ENCODE measurements around the gene PGM1.

Gene PGM1

DNA sequence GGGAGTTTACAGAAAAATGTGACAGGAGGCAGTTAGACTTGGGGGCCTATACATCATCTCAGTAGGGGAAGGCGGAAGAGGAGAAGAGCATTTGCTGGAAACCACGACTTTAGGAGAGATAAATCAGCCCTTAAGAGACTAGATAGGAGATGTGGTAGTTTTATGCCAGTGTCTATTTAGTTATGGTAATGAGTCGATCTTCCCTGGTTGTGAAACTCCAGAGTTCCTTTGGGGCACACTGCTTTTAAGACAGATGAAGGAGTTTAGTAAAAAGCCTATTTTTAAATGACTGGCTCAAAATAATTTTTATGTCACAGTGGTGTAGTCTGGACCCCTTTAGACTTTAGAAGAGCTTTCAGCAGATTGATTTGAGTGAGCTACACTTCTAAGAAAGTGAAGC lies 7.8 kb downstream of the PGM1 start:
- no peak for DNase-seq (ENCODE audit: low spot score)

DNA sequence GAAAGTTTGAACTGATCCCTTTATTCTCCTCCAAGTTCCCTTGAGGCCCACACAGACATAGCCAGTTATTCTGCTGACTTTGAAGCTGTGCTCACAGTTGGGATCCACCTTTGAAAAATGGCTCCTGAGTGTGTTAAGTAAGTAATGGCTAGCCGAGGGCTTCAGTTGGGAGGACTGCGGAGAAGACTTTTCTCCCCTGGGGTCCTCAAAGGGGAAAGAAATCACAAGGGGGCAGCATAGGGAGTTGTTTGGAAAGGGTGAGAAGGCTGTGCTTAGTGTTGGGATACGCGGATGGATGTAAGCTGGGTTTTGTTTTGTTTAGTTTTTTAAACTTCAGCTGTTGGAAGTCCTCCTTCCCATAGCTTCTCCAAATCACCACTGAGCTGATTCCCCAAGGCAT lies 8.3 kb downstream of the PGM1 start:
- DNase-seq (ENCODE audit: low spot score), result no peak

DNA sequence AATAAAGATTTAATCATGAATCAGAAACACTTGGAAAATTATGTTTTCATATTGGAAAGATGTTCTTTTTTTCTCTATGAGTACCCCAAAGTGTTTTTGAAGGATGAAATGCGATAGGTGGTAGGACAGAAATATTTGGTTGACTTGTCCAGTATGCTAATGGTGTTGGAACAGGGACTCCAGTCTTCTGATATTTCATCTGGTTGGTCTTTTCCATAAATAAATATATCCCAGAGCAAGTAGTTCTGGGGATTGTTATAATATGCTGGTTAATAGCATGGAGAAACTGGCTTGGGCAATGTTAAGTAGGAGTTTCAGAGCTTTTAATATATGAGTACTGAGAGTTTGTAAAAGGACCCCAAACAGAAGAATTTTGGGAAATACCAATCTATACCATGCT lies 8.7 kb downstream of the PGM1 start:
- no peak for DNase-seq (ENCODE audit: low spot score)

DNA sequence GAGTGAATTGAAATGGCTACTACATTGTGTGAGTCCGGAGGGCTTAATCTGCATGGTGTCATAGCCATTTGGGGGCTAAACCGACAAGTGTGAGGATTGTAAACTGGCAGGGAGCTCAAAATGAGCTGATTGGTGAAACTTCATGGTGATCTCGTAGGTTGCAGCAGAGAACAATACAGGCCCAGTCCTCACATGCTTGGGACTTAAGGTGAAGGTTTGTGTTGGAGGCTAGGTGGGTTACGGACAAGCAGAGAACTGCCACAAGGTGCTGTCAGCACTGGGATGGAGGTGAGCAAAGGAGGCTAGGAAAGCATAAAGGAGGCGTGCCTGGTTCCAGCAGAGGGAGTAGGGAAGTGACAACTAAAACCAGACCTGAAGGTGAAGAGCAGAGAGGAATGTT lies 9.4 kb downstream of the PGM1 start:
- no peak for DNase-seq (ENCODE audit: low spot score)

DNA sequence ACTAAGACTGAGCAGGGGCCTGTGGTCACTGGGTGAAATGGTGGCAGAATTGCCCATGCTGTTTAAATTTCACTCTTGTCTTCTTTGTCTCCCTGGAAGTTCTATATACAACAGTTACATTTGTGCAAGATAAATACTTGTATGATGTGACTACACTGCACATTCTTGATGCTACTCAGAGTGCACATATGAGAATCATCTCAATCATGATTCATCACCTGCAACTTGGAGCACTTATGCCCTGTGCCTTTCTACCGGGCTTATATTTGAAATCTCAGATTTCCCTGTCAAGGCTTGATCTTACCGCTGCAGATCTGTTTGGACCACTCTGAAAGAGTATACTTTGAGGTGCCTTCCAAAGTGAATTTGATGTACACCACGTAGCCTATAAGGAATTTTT lies 10.6 kb downstream of the PGM1 start:
- DNase-seq (ENCODE audit: low spot score), result no peak

DNA sequence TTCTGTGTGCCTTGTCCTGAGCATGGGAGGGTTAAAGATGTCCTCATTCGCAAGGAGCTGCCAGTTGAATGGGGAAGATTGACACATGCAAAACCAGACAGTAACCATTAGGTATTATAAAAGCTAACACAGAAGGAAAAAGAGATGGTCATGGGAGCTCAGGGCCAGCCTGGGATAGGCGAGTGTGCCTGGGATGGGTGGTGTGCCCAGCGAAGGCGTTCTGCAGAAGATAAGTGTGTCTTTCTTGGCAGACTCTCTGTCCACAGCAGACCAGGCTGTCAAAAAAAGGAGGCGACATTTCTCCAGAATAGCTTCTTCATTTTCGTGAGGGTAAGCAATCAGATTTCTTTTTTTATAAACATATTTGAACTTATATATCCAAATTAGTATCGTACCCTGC lies 14.1 kb downstream of the PGM1 start:
- DNase-seq (ENCODE audit: low spot score), result no peak

DNA sequence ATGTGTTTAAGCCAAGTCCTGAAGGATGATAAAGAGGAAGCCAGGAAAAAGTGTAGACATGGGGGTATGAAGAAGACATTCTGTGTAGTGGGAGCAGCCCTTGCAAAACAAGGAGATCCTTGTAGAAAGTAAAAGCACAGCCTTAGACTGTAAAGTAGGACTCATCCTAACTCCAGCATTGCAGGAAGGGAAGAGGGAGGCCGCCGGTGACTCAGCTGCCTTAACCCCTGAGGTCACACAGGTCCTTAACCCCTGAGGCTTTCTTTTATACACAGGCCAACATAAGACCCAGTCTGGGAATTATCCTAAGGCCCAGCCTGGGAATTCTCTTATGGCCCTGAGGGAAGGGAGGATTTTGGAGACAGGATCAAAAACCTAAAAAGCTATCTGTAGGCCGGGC lies 18.0 kb downstream of the PGM1 start:
- DNase-seq (ENCODE audit: low spot score), result peak; percentile 53

DNA sequence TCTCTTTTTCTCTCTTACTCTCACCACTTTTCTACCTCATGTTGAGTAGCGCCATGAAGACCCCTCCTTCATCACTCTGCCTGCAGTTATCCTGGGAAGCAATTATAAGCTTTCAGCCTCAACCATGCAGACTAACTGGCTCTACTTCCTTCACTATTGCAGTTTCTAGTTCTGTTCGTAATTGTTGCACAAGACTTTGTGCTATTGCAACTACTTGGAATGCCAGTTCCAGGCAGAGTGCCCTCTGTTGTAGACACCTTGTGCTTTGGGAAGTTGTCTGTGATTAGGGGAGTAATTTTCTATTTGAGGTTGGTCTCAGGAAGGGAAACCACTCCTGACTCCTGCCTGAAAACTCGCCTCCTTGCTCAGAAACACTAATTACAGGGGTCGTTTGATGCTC lies 19.4 kb downstream of the PGM1 start:
- no peak for DNase-seq (ENCODE audit: low spot score)

DNA sequence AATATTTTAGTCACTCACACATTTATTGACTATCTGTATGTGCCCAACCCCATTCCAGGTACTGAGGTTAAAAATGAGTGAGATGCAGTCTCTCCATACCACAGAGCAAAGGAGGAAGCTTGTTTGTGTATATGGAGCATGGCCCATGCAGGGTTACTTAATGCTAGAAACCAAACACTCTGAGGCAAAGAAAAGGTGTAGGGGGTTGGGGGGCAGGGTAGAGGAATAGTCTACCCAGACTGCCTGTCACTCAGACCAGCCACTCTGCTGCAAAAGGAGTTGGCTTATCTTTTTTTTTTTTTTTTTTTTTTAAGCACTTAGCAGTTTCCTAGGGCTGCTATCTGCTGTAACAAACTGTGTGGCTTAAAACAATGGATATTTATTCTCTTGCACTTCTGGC lies 19.8 kb downstream of the PGM1 start:
- DNase-seq (ENCODE audit: low spot score), result no peak

DNA sequence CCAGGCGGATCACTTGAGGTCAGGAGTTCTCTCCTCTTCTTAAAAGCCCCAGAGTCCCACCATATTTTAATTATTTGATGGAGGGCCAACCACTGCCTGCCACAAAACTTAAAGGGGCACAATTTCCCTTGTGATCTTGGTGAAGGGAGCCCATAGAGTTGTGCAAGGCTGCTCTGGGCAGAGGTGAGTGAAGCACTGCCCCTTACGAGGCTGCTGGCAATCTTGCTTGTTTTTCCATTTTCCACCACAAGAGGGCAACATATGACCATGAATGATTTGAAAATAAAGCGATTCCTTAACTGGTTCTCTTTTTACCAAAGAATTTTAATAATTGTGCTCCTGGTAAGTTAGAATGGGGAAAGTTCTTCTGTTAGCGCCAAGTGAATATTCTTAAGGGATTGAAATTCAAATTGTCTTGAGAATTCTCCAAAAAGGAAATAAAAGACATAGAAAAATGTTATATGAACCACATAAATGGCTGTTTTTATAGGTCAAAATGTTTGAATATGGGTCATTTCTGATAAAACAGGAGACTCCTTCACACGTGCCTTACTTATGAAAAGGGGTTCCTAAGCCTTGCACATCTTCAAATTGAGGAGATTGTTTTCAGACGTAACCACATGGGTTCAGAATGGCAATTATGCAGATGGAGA lies 22.7 kb downstream of the PGM1 start:
- DNase-seq (ENCODE audit: low spot score), result peak; percentile 75

DNA sequence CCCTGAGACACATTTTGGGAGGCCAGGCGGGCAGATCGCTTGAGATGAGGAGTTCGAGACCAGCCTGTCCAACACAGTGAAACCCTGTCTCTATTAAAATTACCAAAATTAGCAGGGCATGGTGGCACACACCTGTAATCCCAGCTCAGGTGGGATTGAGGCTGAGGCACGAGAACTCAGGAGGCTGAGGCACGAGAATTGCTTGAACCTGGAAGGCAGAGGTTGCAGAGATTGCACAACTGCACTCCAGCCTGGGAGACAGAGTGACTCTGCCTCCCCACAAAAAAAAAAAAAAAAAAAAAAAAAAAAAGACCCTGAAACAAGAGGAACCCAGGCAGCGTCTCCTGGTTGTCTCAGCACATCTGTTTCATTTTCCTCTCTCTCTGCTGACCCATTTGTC lies 24.2 kb downstream of the PGM1 start:
- no peak for DNase-seq (ENCODE audit: low spot score)

DNA sequence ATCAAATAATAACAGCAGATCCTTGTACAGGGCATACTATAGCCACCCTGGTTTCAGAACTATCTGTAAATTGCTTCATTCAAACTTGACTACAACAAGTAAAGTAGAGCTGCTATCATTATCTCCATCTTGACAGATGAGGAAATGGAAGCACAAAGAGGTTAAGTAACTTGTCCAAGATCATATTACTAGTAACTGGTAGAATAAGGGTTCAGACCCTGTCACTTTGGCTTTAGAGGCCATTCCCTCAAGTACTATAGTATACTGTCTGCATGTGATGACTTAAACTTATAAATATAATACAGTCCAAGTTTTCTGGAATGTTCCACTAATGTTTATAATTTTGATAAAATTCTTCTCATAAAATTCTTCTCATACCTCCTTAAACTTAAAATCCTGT lies 24.8 kb downstream of the PGM1 start:
- DNase-seq (ENCODE audit: low spot score), result no peak

DNA sequence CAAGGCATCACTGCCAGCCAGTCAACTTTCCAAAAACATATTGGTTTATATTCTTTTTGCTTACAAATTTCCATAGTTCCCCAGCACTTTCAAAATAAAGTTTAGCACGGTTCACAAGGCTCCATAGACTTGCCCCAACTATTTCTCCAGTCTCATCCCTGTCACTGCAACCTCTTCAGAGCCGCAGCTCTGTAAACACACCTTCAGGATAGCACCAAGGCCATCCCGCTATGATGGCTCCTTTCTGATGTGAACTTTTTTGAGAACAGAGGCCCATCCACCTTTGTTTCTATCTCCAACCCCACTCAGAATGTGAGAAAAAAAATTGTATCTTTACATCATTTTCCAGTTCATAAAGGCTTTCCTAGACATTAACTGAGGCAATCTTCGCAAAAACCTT lies 26.3 kb downstream of the PGM1 start:
- DNase-seq (ENCODE audit: low spot score), result no peak

DNA sequence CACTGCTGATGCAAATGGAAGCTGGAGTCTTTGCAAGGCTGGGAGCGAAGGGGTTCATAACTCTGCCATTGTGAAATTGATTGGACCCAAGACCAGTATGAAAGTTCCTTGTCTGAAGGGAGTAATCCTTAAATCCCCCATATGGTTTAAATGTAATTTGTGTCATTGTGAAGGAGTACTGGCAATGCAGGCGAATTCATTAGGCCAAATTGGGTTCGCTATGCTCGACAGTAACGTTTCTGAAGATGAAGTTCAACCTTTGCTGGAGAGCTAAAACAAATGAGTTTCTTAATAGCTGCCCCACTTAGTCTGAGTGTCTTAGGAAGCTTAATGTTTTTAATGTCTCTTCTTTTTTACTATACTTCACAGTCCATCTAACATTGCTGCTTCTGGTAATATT lies 27.5 kb downstream of the PGM1 start:
- DNase-seq (ENCODE audit: low spot score), result no peak

DNA sequence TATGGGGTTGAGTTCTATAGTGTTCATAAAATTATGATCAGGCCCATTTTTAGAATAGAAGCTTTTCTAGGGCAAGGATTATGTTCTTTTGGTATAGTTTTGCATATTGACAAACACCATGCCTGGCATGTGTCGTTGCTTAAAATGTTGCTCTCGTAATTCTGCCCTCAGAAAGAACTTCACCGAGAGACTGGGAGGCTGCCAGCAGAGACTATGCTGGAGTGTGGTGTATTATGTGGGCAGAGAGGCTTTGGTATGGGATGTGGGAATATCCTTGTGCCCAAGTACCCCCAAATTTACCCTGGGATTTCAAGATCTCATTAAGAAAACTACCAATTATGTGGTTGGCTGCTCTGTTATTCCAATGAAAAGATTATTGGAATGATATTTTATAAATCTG lies 27.9 kb downstream of the PGM1 start:
- no peak for DNase-seq (ENCODE audit: low spot score)

DNA sequence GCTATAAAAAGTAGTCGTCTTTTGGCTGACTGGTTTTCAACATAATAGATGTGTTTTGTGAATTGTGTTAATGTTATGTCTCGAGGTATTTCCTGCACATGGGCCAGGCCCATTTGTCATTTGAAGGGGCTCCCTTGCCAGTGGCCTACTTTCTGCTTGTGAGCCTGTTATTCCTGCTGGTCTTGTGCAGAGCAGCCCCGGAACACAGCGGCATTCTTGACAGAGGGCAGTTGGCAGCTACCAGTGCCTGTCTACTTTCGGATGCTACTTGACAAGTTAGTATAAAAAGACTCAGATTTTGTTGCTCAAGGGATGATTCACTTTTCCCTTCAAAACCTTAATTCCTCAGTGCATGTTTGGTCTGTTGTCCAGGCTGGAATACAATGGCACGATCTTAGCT lies 28.5 kb downstream of the PGM1 start:
- DNase-seq (ENCODE audit: low spot score), result no peak

DNA sequence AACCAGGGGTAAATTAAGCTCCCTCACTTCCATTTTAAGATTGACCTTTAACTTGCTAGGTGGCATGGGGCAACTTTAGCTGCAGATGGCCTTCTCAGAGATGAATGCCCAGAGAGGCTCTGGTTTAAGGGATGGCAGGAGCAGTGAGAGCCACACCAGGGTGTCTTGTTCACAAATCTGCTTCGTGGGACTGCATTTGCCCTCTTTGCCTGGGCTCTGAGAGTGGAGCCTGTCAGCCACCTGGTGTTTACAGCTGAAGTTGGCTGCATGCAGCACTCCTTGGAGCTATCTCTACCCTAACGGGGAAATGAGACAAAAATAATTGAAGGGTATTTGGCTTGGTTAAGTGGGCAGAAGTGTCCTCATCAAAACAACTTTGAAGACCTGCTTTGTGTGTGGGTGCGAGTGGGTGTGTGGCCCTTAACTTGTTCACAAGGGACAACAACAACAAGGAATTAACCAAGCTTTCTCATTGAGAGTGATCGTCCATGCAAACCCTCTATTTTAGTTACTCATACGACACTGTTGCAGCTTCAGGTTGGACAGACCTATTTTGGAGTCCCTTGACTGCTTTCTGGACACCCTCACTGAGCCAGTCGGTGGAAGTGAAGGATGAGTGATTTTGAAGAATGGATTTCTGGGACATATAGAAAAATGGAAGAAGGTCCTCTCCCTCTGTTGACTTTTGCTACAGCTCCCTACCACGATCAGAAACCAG lies 29.8 kb downstream of the PGM1 start:
- DNase-seq (ENCODE audit: low spot score), result no peak

DNA sequence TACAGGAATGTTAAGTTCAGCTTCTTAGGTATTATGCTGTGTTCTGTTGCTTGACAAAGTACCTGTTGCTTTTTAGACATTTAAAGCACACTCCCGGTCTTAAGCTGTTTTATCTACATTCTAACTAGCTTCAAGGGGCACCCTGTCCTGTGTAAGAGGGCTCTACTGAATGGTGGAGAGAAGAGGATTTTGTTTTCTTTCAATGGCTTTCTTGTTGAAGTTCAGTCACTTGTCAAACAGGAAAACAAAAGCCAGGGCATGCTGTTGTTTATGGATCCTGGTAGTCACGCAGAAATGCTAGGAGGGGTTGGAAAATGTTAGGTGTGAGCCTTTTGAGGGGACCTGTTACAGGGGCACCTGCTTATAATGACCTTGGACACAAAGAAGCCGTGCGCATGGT lies 30.7 kb downstream of the PGM1 start:
- no peak for DNase-seq (ENCODE audit: low spot score)

DNA sequence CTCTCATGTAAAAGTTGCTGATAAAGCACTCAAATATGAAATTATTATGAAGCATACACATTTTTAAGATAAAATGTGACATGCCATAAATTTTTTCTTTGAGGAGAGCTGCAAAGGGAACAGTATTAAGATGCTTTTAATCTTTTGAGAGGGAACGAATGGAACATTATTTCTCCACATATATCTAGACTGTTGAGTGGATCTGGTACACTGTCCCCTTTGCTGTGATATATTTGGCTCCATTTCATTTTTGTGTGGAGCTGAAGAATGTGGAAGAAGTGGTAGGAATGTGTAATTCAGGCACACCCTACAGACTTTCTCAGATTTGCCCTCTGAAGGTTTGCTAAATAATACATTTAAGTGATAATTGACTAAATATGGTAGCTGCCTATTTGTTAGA lies 31.7 kb downstream of the PGM1 start:
- DNase-seq (ENCODE audit: low spot score), result no peak

DNA sequence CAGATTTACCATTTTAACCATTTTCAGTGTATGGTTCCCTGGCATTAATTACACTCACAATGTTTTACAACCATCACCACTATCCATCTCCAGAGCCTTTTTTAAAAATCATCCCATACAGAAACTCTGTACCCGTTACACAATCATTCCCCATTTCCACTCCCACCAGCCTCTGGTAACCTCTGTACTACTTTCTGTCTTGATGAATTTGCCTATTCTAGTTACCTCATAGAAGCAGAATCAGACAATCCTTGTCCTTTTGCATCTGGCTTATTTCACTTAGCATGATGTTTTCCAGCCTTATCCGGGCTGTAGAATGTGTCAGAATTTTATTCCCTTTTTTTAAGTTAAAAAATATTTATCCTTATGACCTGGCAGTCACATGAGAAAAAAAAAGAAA lies 33.0 kb downstream of the PGM1 start:
- no peak for DNase-seq (ENCODE audit: low spot score)

DNA sequence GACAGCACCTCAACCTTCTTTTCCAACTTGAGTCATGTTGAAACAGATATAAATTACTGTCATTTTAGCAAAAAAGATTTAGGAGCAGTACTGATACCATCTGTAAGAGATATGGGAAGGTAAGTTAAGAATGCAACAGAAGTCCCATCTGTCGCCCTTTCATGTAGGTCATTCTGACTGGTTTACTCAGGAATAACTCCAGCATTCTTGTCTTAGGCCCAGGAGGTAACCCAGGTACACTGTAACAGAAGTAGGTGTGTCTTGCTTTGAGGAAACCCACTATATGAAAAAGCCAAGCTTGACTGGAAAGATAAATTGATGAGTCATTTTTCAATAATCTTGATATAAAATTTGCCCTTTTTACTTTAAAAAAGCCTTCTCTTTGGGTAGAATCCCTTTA lies 35.4 kb downstream of the PGM1 start:
- DNase-seq (ENCODE audit: low spot score), result peak; percentile 61

DNA sequence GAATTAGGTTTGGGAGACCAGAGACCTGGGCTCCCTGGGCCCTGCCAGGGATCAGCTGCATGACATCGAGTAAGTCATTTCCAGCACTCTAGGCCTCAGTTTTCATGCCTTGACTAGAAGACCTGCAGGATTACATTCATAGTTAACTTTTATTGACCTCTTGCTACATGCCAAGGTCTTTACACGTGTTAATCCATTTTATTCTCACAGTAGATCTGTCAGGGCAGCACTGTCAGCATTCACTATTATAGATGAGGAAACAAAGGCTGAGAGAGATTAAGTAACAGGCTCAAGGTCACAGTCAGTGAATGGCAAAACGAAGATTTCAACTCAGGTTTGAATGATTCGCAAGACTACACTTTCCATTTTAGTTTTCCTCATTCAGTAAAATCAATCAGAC lies 37.0 kb downstream of the PGM1 start:
- no peak for DNase-seq (ENCODE audit: low spot score)

DNA sequence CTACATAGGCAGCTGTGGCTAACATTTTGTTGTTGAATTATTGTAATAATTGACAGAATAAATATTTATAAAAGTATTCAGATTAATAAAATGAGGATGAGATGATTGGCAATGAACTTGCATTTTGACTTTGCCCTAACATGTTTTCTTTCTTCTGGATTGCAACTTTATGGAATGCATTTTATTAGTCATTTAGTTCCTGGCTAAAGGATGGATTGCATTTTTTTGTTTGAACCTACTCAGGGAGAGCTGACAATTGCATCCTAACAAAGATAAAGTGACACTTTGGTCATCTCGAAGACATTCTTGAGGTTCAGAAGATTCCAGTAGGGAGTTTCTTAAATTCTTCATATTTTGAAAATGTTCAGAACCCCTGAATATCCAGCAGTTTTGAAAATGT lies 37.5 kb downstream of the PGM1 start:
- no peak for DNase-seq (ENCODE audit: low spot score)

DNA sequence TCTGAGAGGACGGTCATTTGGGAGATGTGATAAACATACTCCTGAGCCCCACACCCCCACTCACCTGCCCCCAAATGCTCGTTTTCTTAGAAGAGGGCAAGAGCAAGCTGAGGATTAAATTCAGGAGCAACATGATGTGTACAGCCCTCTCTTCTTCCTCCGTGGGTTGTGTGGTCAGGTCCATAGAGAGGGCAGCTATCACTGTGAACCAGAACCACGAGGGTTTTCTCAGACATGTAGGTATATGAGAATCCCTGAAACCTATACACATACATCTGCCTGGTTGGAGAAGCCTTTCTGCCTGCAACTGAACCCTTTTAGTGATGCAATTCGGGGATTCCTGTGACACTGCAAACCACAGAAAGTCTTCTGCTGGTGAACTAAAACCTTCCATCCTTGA lies 38.9 kb downstream of the PGM1 start:
- DNase-seq (ENCODE audit: low spot score), result no peak
